GM21360 (cell line): ENCODE measurements around the gene CYBA.

Source experiments
- ATAC-seq: cut with Tn5 transposase; IDR thresholded peaks from one replicate; pipeline ENCODE4 v1.9.1; 2021; ENCODE audit warnings: mild to moderate bottlenecking, moderate library complexity; ENCODE audit not compliant: unreplicated experiment

CYBA gene

DNA sequence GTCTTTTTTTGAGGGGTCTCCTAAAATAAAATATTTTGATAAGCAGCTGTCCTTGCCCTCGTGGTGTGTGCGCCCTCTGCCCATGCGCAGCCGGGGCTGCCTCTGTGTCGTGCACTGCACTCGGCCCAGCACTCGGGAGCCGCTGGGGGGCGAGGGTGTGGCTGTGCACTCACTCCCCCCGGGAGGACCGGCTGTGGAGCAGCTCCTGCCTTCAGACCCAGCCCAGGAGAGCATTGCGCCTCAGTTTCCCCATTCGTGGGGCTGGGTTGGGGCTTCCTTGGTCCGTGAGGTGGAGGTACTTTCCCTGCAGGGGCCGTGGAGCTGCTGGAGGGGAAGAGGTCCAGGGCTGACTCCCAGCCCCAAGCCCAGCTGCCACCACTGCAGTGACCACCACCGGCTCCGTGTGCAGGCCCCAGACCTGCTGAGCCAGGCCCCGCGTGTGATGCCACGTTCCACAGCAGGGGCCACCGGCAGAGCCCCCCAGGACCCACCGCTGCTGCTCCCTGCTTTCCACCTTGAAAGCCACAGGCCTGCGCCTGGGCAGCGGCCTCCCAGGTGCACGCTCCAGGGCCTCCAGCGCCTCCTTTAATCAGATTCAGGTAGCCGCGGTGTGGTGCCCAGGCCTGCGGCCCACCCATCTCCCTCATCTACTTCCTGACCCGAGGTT is 18.8 kb downstream of the CYBA start:
- ATAC-seq: no peak

DNA sequence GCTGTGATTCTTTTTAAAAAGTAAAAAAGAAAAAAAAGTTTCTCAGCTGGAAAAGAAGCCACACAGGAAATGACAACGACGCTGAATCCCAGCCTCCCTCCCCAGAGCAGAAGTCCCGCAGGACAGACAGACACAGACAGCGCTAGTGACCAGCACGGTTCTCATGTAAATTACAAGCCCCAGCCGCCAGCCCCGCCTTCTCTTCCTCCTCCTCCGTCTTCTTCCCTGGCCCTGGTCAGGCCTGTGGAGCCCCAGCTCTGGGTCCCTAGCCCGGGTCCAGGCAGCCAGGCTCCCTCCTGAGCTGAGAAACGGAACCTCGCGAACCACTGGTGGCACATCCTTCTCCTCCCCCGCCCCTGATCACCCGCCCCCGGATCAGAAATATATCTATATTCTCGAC is 19.5 kb downstream of the CYBA start:
- ATAC-seq: no peak

DNA sequence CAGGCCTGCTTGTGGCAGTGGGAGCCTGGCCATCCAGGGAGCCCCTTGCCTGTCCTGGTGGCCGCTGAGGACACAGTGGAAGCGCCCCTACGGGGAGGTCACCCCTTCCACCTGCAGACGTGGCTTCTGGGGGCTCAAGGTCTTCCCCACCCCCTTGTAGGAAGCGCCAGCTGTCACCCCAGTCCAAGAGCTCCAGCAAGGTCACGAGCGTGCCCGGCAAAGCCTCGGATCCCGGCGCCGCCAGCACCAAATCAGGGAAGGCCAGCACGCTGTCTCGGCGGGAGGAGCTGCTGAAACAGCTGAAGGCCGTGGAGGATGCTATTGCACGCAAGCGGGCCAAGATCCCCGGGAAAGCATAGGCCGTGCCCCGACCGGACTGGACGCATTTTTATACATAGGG is 19.9 kb downstream of the CYBA start:
- no peak for ATAC-seq

DNA sequence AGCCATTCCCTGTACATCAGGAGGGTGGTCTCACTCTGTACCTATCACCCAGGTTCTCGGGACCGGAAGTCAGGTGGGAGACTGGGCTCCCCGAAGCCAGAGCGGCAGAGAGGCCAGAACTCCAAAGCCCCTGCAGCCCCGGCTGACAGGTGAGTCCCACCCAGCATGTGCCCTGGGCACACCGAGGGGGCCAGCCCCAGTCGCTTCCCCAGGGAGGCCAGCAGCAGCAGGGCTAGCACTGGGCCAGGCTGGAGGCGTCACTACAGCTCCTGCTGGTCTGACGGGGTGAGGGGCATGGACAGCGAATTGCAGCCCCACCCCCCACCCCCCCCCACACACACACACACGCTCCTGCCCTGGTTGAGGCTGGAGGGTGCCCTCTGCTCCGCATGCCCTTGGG is 20.4 kb downstream of the CYBA start:
- no peak for ATAC-seq

DNA sequence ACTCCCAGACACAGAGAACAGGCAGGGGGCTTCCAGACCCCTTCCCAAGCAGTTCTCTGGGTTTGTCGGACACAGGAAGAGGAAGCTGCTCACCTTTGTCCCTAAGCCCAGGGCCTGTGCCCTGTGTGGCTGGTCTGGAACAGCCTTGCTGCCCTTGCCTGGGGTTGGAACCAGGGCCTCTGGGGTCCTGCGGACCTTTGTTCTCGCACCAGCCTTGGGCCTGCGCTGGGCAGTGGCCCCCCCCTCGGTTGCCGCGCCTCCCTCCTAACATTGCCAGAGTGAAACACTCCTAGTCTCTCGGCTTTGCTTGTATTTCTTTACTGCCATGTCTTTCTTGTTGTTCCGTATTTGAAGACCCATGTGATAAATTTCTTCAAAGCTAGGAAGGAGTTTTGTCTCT is 21.0 kb downstream of the CYBA start:
- no peak for ATAC-seq

DNA sequence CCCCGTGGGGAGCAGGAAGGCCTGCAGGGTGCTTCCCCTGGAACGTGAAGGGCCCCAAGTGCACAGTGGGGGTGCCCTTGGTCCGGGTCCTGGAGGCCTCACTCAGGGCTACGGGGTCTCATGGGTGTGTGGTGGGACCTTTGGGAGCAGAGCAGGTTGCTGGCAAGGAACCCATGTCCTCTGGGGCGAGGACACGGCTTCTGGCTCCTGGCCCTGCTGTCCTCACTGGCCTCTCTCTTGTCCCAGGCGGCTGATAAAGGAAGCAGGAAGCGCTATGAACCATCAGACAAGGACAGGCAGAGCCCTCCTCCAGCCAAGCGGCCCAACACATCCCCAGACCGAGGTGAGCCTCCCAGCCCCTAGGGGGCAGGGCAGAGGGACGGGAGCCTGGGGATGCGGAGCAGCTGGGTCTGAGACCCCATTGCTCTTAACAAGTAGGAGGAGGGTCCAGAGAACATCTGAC is 22.3 kb downstream of the CYBA start:
- no peak for ATAC-seq

DNA sequence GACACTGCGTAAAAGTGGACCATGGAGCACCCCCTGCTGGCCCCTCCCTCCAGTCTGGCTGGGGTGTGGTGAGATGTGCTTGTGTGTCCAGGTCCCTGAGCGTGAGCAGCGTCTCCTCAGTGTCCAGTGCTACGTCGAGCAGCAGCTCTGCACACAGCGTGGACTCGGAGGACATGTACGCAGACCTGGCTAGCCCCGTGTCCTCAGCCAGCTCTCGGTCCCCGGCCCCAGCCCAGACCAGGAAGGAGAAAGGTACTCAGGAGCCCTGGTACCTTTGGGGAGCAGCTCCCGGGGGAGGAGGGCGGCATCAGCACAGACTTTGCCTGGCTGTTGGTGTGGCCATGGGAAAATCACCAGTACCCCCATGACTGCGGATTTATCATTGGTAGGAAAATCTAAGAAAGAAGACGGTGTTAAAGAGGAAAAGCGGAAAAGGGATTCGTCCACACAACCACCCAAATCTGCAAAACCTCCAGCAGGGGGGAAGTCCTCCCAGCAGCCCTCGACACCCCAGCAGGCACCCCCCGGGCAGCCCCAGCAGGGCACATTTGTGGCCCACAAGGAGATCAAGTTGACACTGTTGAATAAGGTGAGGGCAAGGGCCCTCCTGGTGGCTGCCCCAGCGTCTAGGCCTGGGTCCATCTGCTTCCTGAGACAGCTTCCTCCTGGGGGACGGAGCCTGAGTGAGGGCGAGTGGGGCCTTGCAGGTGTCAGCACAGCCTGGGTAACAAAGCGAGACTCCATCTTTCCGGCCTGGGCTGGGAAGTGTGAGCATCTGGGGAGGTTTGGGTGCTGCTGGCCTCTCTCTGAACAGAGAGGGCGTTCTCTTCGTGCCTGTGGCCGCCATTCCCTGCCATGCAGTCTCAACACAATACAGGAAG is 23.1 kb downstream of the CYBA start:
- no peak for ATAC-seq

DNA sequence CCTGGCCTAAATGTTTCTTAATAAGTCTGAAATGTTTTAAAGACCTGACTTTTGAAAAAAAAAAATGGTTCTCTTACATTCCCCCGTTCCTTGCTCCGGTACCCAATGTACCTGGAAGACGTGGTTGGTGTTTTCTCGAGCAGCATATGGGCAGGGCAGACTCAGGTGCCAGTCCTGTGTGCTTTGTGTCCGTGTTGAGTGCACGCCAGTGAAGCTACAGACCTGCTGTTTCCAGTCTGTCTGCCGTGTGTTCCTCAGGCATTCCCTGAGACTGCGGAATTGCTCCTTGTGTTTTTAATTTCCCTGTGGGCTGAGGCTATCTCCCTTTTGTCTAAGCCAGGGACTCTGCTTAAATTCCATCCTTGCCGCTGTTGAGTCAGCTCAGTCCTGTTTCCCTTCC is 24.2 kb downstream of the CYBA start:
- ATAC-seq: no peak

DNA sequence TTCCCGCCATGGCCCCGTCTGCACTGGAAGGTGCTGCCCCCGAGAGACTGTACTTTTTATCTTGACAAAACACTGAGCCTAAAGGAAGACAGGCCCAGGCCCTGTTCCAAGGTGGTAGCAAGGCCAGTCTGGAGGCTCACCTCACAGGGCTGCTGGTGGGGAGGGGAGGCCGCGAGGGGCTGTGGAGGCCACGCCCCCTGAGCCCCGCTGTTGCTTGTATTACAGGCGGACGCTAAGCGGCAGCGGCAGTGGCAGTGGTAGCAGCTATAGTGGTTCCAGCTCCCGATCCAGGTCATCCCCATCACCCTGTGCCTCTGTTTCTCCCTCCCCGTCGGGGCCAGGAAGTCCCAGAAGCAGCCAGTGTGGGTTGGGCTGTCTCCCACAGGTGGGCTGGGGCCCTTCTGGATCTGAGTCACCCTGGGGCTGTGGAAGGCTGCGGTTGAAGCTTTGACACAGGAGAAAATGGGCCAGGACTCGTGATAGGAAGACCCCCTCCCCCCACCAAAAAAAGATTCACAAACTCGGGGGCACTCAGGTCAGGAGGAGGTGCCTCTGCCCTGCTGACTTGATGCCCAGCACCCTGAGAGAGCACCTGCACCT is 25.8 kb downstream of the CYBA start:
- ATAC-seq: no peak

DNA sequence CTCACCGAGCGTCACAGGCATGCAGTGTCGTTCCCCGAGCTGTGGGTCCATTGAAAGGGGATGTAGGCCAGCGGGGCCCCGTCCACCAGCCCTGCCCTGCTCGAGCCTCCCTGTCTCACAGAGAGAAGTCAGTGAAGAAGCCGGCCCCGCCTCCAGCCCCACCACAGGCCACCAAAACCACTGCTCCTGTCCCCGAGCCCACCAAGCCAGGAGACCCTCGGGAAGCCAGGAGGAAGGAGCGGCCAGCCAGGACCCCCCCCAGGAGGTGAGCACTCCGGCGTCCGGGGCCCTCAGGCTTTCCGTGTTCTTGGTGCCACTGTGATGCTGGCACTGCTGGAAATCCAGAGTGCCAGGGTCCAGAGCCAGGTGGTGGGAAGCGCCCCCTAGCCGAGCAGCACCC is 26.4 kb downstream of the CYBA start:
- ATAC-seq: no peak

DNA sequence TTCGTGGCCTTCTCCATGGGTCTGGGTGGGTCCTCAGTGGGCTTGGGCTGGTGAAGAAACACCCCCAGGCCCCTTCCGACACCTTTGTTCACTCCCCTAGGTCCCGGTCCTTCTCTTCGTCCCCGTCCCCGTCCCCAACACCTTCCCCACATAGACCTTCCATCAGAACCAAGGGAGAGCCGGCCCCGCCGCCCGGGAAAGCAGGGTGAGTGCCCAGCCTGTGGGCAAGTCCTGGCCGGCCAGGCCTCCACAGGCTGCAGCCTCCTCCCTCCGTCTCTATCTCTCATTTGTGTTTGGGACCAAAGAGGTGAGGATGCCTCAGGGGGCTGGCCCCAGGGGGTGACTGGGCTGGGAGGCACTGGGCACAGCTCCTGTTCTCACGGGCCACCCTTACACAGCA is 27.0 kb downstream of the CYBA start:
- ATAC-seq: no peak

DNA sequence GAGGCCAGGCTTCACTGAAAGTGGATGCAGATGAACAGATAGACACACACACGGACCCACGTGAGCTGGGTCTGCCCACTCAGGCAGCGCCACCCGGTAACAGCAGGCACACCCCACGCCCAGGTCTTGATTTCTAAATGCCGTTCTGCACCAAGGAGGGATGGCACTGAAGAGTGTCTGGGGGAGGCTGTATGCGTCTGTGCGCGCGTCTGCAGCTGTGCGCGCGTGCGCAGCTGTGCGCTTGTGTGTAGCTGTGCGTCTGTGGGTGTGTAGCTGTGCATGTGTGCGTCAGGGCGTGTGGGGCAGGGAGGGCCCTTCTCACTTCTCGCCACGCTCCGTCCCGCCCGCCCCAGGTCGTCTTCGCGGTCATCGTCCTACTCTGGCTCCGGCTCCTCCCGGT is 28.0 kb downstream of the CYBA start:
- ATAC-seq: no peak

DNA sequence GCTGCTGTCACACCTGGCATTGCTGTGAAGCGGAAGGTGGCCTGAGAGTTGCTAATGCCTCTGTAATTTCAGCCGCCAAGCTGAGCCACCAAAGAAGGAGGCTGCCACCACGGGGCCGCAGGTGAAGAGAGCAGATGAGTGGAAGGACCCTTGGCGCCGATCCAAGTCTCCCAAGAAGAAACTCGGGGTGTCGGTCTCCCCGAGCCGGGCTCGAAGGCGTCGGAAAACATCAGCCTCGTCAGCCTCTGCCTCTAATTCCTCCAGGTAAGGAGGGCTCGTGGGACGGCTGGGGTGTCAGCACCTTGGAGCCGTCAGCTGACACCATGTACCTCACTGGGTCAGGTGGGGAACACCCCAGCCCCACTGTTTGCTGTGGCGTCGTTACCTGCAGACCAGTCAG is 28.7 kb downstream of the CYBA start:
- no peak for ATAC-seq

DNA sequence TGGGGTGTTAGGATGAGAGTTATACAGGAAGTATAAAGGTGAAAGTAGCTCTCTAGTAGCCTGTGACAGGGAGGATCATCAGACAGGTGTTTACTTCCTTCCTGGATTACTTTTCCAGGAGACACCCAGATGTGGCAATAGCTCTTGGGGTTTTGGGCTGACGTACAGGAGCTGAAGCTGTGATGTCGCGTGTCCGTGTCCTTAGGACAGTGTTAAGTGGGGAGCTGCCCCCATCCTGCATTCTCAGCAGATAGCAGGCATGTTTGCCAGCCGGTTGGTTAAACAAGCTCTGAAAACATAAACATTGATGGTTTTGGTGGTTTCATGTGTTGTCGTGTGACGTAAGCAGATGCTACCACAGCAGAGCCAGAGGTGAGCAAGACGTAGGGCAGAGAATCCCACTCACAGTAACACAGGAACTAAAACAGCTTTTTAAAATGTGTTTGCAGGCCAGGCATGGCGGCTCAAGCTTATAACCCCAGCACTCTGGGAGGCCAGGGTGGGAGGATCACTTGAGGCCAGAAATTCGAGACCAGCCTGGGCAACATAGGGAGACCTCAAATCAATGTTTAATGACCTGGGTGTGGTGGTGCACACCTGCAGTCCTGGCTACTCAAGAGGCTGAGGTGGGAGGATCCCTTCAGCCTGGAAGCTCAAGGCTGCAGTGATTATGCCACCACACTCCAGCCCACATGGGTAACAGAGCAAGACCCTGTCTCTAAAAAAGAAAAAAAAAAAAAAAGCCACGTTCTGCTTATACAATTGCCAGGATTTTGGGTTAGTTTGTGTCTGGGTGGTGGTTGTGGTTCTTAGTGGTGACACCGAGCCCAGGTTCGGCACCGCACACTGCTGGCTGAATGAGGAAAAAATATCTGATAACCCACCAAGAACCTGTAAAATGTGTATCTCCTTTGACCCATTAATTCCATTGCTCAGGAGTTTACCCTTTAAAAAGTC is 30.7 kb downstream of the CYBA start:
- ATAC-seq: no peak

DNA sequence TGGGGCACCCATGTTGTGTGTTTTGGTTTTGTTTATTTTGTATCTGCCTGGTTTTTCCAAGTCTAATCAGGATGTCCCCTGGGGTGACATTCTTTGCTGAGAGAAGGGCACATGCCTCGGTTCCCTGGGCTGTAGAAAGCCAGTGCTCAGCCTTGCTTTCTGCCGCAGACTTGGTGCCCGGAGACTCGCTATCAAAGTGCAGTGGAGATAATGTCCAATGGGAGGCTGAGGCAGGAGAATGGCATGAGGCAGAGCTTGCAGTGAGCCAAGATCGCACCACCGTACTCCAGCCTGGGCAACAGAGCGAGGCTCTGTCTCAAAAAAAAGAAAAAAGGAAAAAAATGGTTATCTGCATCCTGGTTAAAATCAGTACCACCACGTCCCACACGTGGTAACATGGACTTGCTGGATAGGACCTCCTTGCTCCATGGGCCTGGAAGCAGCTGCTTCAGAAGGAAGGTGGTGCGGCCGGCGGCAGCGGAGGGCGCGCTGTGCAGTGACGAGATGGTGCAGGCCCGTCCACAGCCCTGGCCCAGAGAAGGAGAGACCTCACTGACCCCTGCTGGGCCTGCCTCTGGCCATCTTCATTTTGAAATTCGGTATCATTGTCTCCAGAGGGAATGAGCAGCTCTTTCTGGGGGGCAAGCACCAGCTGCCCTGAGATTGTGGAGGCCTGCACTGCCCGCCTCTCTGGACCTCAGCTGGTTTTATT is 31.7 kb downstream of the CYBA start:
- ATAC-seq: no peak

DNA sequence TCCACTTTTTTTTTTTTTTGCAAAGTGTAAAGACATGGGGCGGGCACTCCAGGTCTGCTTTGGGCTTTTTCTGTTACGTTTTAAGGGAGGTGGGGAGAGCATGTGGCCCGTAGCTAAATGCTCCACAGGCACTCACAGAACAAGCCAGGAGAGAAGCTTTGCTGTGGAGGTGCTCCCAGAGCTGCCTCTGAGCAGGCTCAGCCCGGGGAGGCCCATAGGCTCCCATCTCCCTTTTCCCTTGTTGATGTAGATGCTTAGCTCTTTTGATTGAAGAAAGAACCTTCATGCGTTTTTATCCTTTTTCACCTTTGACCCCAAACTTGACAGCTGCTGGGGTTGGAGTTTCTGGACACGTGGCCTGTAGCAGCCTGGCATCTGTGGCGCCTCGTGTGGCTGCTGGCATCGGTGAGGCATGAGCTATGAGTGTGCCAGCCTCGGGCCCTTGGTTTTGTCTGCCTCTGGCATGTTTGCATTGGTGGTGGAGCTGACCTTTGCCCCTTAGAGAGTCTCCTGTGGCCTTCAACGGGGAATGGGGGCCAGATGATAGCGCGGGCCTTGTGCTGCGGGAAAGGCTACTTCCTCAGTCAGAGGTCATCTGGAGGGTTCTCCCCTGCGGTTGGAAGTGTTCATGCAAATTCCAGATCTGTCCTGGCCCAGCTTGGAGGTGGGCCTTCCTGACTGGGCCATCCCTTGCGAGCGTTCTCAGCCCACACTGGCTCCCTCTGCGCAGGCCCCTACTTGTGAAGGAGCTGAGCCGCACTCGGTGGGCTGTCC is 32.5 kb downstream of the CYBA start:
- ATAC-seq: no peak

DNA sequence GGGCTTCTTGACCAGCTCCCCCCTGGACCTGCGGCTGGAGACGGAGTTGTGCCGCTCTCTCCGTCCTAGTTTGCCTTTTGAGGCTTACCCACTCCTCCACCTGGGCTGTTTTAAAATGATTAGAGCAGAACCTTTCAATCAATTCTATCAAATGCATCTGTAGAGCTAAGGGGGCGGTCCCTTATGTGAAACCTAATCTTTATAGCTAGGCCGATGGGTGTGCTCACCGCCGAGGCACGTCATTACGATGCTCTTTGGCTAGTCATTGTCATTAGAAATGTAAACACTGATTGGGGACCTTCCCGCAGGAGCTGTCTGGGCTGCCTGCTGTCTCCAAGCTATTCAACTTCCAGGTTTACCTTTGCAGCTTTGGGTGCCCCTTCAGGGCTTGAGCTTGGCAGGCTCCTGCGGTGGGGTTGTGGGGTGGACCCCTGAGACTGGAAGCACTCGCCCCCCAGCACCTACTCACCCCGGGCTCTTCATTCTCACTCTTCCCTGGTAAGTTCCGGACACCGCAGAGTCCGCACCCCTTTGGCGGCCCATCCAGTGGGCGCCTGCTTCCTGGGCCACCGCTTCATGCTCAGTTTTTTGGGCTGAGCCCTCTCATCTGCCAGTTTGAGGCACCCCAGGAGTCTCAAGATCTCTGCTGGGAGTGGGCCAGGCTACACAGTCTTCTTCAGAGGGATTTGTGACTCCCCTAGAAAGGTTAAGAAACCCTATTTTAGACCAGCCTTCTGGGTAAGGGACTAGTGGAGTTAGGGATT is 33.4 kb downstream of the CYBA start:
- ATAC-seq: no peak

DNA sequence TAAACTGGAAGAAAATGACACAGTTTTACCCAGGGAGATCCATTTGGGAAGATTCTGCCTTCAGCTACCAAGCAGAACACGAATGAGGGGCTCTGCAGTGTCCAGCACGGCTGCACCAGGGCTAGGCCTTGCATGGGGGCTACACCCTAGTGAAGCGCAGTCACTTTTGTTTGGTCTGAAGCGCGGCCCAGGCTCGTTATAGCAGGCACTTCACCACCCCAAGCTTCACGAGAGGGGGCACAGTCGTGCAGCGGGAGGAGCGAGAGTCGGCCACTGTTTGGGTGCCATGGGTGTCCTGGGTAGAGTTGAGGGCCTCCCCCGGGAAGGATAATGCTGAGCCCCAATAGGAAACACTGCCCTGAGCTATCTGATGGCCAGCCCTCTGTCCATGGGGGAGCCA is 34.1 kb downstream of the CYBA start:
- no peak for ATAC-seq

DNA sequence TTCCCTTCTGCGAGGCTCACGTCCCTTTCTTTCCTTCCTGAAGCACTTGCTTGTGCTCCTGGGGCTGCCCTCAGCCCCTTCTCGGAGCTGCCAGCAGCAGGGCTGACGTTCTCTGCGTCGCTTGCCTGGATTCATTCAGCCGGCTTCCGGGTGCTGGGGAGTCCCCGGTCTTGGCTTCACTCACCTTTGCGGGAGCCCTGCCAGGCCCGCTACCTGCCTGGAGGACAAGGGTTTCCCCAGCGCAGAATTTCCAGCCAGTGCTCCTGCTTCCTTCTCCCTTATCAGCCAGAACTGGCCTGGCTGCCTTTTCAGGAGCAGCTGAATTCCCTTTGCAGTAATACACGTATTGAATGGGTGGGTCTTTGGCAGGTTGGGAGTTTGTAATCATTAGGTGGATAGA is 34.5 kb downstream of the CYBA start:
- no peak for ATAC-seq
